GM18526 (cell line): Measurements from ENCODE around the gene SUMO1.

ENCODE experiments used
- POLR2A ChIP-seq: IDR thresholded peaks from 3 replicates; pipeline ENCODE4 v1.6.1; 2011; ENCODE audit not compliant: insufficient read length; ENCODE audit errors: extremely low read depth

SUMO1 gene

DNA sequence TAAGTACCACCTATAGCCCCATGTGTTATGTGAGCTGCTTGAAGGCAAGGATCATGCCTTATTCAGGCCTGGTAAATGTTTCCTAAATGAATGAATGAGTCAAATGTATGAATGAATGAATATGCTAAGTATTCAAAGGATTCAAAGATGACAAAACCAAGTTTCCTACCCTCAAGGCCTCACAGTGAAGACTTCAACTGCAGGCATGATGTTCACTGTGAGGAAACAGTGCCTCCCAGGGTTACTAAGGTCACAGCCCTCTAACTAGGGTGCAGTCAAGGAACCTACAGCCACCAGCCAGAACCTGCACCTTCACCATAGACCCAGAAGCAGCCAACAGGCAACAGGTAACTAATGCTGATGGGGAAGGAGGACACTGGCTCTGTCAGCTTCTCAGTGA, 69.3 kb downstream of the SUMO1 start:
- no peak for TF ChIP-seq POLR2A

DNA sequence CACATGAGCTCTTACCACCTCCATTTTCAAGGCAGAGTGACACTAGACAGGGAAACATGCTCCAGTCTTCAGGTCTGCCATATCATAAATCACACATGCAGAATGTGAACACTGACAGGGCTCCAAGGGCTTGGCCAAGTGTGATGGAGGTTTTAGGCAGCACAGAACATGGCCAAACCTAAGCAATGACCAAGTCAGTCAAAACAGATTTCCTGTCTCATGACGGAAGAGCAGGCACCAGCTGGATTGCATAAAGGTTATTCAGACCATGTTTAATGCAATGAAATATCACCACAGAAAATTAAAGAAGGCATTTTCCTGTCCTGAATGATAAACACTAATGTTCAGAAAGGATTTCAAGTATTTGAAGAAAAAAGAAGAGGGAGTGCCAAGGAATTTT, 72.5 kb downstream of the SUMO1 start:
- TF ChIP-seq POLR2A: no peak

DNA sequence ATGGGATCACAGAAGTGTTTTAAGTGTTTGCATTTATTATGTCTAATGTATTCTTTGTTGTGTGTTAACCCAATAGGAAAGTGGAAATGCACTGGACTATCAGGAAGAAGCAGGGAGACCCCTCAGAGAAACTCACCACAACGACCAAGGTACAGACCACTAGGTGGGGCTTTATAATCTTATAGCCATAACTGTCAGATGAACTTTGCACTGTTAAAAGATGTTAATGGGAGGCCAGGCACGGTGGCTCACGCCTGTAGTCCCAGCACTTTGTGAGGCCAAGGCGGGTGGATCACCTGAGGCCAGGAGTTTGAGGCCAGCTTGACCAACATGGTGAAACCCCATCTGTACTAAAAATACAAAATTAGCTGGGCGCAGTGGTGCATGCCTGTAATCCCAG, 73.2 kb downstream of the SUMO1 start:
- TF ChIP-seq POLR2A: no peak

DNA sequence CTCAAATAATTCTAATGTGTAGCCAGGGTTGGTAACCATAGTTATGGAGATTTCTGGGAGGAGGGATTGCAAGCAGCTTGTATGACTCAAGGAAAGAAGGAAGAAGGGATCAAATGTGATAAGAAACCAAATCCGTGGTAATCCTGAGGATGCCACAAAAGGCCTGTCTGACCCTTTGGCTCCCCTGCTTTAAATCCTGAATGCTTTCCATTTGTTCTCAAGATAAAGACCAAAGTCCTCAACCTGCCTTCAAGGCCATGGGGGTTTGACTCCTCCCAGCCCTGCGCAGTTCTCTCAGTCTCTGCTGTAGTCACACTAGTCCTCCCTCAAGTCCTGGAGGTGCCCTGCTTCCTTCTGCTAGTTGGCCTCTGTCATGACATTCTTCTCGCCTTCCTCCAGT, 74.0 kb downstream of the SUMO1 start:
- TF ChIP-seq POLR2A: no peak

DNA sequence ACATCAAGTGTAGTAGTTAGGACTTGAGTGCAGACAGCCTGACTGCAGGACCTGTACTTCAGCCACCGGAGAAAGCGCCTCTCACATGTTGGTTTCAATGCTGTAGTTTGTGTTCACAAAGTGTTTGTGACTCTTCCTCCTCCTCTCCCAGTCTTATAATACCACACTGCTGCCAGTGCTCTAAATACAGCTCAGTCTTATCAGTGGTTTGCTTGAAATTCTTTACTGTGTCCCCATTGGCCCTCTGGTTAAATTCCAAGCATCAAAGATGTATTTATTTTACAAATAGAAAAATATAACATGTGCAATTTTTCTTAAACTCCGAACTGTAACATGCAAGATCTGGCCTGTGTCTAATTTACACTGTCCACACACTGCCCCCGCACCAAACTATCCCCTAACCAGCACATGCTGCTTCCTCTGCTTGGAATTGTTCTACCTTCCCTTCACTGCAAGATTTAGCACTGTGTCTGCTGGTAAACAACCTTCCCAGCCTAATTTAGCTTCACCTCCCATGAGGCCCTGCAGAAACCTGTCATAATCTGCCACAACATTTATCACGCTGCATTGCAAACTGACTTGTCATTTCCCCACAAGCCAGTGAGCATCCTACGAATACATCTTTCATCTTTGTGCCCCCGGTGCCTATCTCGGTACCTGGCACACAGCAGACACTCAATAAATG, 77.1 kb downstream of the SUMO1 start:
- TF ChIP-seq POLR2A: no peak

DNA sequence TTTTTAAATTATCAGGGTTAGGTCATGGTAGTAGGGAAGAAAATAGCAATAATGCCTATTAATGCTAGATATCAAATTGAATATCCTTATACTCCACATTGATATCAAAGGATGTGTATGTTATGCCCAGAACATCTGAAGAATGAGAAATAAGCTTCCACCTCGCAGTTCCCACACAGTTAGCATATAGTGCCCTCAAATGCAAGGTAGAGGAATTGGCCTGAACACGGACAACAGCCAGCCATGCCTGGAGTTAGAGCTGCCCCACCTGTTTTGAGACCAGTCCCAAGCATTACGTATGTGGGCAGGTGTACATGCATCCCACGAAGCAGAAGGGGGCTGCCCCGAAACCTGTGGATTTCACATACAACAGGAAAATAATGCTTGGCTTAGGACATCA, 79.6 kb downstream of the SUMO1 start:
- no peak for TF ChIP-seq POLR2A

DNA sequence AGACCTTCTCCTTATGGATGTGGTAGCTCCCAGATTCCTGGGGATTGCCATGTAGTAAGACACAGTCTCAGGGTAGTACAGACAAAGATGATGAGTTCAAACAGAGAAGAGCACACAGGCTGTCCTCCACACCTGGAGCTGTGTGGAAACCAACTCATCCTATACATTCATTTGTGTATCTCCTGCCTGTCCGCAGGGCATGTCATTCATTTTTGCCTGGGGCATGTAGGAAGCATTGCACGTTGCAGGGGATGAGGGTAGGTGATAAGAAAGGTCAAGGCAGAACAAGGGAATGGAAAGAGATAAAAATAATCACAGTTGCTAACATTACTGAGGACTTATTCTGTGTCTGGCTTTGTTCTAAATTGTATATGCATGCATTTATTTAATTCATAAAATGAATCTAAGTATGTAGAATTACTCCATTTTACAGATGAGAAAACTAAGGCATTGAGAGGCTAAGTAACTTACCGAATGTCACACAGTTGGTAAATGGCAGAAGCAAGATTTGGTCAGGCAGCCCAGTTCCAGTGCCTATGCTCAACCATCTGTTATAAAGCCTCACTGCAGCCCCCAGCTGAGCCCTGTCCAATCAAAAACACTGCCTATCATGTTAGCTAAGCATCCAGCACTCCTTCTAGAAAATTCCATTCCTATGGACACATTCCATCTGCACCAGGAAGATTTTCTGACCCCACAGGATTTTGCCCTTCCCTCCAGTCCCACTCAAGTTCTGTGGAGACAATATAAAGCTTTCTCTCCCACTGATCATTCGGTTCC, 81.0 kb downstream of the SUMO1 start:
- no peak for TF ChIP-seq POLR2A
